GM18907 (cell line): Measurements from ENCODE around the gene C17orf114.

ENCODE experiments used
- ATAC-seq: cut with Tn5 transposase; IDR thresholded peaks from one replicate; pipeline ENCODE4 v1.9.1; 2021; ENCODE audit warnings: mild to moderate bottlenecking, moderate library complexity; ENCODE audit not compliant: unreplicated experiment

C17orf114 gene

GRCh38 chr17:4823373-4824089, 21.4 kb upstream of the C17orf114 start:
- no peak for ATAC-seq

- no peak for ATAC-seq
These were observed 20.7 kb upstream of the C17orf114 start for GRCh38 chr17:4822835-4823234.

- ATAC-seq = no peak
These were observed 16.1 kb upstream of the C17orf114 start for GRCh38 chr17:4818276-4818675.

DNA sequence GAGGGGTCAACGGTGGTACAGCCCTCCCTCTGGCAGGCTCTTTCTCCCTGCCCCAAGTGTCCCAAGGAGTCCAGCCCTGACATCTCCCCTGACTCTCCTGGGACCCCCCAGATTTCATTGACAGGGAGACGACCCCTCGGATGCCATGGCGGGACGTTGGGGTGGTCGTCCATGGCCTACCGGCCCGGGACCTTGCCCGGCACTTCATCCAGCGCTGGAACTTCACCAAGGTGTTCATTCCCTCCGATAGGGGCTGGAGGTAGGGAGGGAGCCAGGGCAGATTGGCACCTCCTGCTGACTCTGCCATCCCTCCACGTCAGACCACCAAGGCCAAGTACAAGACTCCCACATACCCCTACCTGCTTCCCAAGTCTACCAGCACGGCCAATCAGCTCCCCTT, 14.7 kb upstream of the C17orf114 start:
- ATAC-seq = no peak

DNA sequence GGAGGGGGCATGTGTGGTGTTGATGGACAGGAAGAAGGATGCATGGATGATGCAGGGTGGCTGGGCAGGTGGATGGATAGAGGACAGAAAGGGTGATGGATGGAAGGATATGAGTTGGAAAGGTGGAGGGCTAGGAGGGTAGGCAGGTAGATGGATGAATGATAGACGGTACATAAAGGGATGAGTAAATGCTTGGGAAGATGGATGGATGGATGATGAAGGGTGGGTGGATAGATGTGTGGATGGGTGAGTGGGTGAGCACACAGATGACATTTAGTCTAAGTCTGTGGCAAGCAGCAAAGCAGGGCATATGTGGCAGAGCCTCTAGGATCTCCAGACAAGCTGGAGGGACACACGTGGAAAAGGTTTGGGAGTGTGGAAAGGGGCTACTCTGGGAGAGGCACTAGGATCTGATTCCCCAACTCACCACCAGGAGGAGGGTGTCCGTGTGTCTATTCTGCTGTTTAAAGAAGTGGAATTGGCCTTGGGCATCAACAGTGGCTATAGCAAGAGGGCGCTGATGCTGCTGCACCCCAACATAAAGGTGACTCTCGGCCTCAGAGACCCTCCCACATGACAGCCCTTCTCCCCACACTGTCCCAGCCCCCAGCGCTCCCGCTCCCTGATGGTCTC, 13.0 kb upstream of the C17orf114 start:
- no peak for ATAC-seq

DNA sequence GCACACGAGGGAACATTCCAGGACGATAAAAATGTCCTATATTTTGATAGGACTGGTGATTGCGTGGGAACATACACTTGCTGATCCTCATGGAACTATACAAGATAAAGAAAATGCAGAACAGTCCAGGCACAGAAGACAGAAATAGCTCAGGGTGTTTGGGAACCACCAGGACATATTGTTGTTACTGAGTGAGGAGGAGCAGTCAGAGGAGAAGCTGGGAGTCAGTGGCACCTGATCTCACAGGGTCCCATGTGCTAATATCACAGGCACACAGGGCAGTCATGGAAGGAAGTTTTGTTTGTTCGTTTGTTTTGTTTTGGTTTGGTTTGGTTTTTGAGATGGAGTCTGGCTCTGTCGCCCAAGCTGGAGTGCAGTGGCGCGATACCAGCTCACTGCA, 10.6 kb upstream of the C17orf114 start:
- no peak for ATAC-seq

GRCh38 chr17:4811471-4811870, 9.3 kb upstream of the C17orf114 start:
- no peak for ATAC-seq

- no peak for ATAC-seq
These were observed 8.7 kb upstream of the C17orf114 start for GRCh38 chr17:4810696-4811290.

DNA sequence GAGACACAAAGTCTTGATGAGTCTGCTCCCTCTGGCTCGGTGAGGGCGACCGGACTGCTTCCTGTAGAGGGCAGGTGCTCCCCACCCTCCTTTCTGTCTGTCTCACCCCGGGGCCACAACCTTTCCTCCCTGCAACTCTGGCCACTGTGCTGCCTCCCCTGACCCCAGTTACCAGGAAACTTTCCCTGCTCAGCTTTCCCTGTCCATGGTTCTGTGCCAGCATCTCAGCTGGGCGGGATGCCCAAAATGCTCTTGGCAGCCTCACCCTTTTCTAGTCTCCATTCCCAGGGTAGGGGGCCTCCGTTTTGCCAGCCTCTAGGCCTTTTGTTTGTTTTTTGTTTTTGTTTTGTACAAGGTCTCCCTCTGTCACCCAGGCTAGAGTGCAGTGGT, 6.2 kb upstream of the C17orf114 start:
- ATAC-seq = no peak

DNA sequence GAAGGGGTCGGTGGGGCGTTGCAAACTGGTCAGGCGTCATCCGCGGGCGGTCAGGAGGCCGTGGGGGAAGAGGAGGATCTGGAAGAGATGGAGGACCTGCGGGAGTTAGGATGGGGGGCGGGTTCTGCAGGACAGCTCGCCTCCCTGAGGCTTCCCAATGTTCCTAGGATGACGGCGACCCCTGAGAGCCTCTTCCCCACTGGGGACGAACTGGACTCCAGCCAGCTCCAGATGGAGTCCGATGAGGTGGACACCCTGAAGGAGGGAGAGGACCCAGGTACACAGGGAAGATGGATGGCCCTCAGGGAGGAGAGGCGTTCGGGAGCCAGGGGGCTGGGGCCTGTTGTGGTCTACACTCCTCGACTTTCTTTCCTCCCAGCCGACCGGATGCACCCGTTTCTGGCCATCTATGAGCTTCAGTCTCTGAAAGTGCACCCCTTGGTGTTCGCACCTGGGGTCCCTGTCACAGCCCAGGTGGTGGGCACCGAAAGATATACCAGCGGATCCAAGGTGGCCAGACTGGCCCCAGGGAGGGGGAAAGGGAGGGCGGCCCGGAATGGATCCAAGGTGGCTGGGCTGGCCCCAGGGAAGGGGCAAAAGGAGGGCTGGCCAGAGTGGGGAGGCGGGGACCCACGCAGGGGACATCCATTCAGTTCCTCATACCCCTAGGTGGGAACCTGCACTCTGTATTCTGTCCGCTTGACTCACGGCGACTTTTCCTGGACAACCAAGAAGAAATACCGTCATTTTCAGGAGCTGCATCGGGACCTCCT, 5.7 kb upstream of the C17orf114 start:
- no peak for ATAC-seq

DNA sequence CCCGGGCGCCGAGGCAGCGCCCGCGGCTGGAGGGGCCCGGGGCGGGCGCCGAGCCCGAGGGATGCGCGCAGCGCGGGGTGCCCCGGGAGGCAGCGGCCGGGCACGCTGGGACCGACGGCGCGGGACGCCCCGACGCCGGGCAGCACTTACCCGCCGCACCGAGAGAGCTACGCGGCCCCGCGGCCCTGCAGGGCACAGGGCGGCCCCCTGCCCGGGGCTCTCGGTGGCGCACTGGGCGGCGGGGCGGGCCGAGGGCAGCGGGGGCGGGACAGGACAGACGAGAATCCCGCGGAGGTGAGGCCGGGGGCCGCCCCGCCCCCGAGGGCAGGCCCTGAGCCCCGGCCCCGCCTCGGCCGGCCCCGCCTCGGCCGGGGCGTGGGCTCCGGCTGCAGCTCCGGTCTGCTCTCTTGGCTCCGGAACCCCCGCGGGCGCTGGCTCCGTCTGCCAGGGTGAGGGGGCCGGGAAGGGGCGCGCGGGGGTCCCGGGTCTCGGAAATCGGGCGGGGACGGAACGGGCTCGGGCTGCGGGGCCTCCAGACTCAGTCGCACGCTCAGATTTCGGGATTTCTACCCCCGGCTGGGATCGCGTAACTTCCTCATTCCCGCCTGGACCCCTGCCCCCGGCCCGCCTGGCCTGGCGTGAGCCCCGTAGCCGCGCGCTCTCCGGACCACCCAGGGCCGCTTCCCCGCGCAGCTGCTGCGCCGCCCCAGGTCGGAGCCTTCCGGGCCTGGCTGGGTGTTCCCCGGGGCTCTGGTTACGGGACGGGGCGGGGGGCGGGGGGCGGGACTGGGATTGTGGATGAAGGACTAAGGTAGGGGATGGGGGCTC, 4.9 kb upstream of the C17orf114 start, which contains the start of gene PLD2:
Gene PLD2, plus strand, starts transcription at position 376 of the 828 bp plus-strand sequence. CDS start 621 bp downstream, outside the sequence.
- ATAC-seq = peak; percentile 91

GRCh38 chr17:4806456-4806776, 4.3 kb upstream of the C17orf114 start:
- no peak for ATAC-seq

- ATAC-seq = no peak
These were observed 1.5 kb downstream of the C17orf114 start for GRCh38 chr17:4800462-4801196.

DNA sequence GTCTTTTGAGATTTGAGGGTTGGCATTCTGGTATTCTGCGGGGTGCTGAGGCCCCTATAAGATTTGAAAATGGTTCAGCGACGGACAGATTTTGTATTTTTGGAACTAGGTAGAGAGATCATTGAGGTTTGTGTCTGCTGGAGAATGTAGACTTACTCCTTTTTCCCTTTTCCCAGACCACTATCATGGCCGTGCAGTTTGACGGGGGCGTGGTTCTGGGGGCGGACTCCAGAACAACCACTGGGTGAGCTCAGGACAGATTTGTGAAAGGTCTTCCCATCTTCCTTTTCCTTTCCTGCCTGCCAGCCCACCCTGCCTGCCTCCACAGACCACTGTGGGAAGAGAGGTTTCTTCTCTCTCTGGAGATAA, 5.6 kb downstream of the C17orf114 start:
- no peak for ATAC-seq

DNA sequence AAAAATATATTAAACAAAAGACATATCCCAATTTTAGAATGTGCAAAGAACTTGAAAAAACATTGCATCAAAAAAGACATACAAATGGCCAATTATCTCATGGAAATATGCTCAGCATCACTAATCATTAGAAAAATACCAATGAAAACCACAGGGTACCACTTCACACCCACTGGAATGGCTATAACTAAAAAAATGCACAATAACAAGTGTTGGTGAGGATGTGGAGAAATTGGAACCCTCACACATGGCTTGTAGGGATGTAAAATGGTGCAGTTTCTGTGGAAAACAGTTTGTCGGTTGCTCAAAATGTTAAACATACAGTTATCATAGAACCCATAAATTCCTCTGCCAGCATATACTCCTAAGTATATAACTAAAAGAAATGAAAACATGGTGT, 7.0 kb downstream of the C17orf114 start:
- no peak for ATAC-seq

- ATAC-seq = no peak
These were observed 11.4 kb downstream of the C17orf114 start for GRCh38 chr17:4790705-4791088.

- peak; percentile 86 for ATAC-seq
These were observed 12.0 kb downstream of the C17orf114 start for GRCh38 chr17:4789951-4790704.

DNA sequence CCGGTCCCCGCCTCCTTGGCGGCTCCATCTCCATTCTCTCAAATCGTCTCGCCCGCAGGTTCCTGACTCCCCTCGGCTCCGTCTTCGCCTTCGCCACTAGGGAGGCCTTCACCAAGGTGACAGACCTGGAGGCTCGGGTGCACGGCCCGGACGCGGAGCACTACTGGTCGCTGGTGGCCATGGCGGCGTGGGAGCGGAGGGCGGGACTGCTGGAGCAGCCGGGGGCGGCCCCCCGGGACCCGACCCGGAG, 12.5 kb downstream of the C17orf114 start:
- ATAC-seq = no peak

GRCh38 chr17:4788807-4789700, 13.1 kb downstream of the C17orf114 start, which contains the start of gene GLTPD2:
TSS of gene GLTPD2 (plus strand) at chr17:4788964. CDS start at chr17:4789012, 48 bp downstream.
- no peak for ATAC-seq
